T-cell (primary cell): ENCODE data around the gene ABCB11. TPM values are rescaled to one million over a fixed set of nuclear protein-coding genes. Genes with fewer than 3 reads are reported as not detected.

Source experiments
- ATAC-seq, 4 experiments: fragments of 200-7000 bp in 3 of 4; fragments of 150-1000 bp in 1 of 4; cut with Tn5 transposase; replicated peaks in 1 of 4; 1 replicate in 3 of 4; 2 replicates in 1 of 4; pipeline ENCODE4 v1.10.0; 2021; ENCODE audit warnings: moderate library complexity in 3 of 4, mild to moderate bottlenecking in 2 of 4, moderate number of reproducible peaks in 1 of 4
- CTCF ChIA-PET, 2 donors: fragments of 300-600 bp; sonication (Branson Sonifier 250); formaldehyde crosslinking; loops; one replicate each; lab custom pipeline; 2022; ENCODE audit warnings: antibody characterized with exemption in 2 of 2; lab: Charles Lee
- POLR2A ChIA-PET, 2 donors: fragments of 300-600 bp; sonication (Branson Sonifier 250); formaldehyde crosslinking; loops; one replicate each; lab custom pipeline; 2022; ENCODE audit warnings: antibody characterized with exemption in 2 of 2; lab: Charles Lee
- DNase-seq, 35 experiments: peaks; one replicate each; pipeline versions ENCODE4 v3.0.0 to v3.0.0-alpha.2; 2013 to 2023
- H3K27ac ChIP-seq: one replicate; pipeline ENCODE4 v1.5.1; 2013; ENCODE audit warnings: low read length
- H3K27me3 ChIP-seq, 2 experiments: replicated peaks in 1 of 2; 1 replicate in 1 of 2; 2 replicates in 1 of 2; pipeline versions ENCODE4 v1.6.1 to v1.7.0; 2013; ENCODE audit warnings: low read length in 1 of 2, mixed read lengths in 1 of 2; ENCODE audit not compliant: control insufficient read depth in 2 of 2, insufficient read depth in 2 of 2; ENCODE audit errors: extremely low read depth in 1 of 2
- H3K36me3 ChIP-seq, 2 donors: 1 replicate in 1 of 2; 2 replicates in 1 of 2; pipeline versions ENCODE4 v1.6.1 to v1.7.0; 2013; ENCODE audit warnings: low read length in 1 of 2; ENCODE audit not compliant: control insufficient read depth in 2 of 2, insufficient read depth in 1 of 2; ENCODE audit errors: extremely low read depth in 1 of 2
- H3K4me1 ChIP-seq, 2 experiments: 1 replicate in 1 of 2; 2 replicates in 1 of 2; pipeline versions ENCODE4 v1.6.1 to v1.7.0; 2013; ENCODE audit warnings: low read length in 2 of 2, mixed read lengths in 1 of 2; ENCODE audit not compliant: insufficient read depth in 2 of 2, control insufficient read depth in 1 of 2; ENCODE audit errors: extremely low read depth in 1 of 2
- H3K4me3 ChIP-seq, 2 donors: 1 replicate in 1 of 2; 2 replicates in 1 of 2; pipeline versions ENCODE4 v1.5.1 to v1.7.0; 2013; ENCODE audit warnings: mild to moderate bottlenecking in 2 of 2, low read length in 1 of 2, moderate library complexity in 1 of 2; ENCODE audit not compliant: control insufficient read depth in 1 of 2; ENCODE audit errors: extremely low read depth in 1 of 2
- H3K9me3 ChIP-seq: 2 replicates; pipeline ENCODE4 v1.7.0; 2013
- H3K27ac Mint-ChIP-seq, 2 donors: one replicate each; pipeline ENCODE4 v1.8.0; 2020 to 2021; ENCODE audit warnings: mild to moderate bottlenecking in 2 of 2, mixed read lengths in 2 of 2
- H3K27me3 Mint-ChIP-seq, 2 donors: one replicate each; pipeline ENCODE4 v1.8.0; 2021 to 2022; ENCODE audit warnings: mixed read lengths in 2 of 2
- H3K36me3 Mint-ChIP-seq: one replicate; pipeline ENCODE4 v1.8.0; 2021; ENCODE audit warnings: mixed read lengths
- H3K4me1 Mint-ChIP-seq, 3 donors: one replicate each; pipeline ENCODE4 v1.8.0; 2020 to 2022; ENCODE audit warnings: mixed read lengths in 3 of 3, mild to moderate bottlenecking in 1 of 3
- H3K4me3 Mint-ChIP-seq, 3 donors: one replicate each; pipeline ENCODE4 v1.8.0; 2020 to 2022; ENCODE audit warnings: mild to moderate bottlenecking in 3 of 3, mixed read lengths in 3 of 3, moderate library complexity in 3 of 3
- H3K9me3 Mint-ChIP-seq, 3 donors: one replicate each; pipeline ENCODE4 v1.8.0; 2020 to 2022; ENCODE audit warnings: mixed read lengths in 3 of 3
- WGBS: methylation state at CpG from one replicate; pipeline ENCODE4 v1.1.5; 2013; ENCODE audit warnings: missing lambda C conversion rate; ENCODE audit not compliant: insufficient coverage; 5-methylcytosine and 5-hydroxymethylcytosine counted together
- total RNA-seq, 35 experiments: library from RNA in 6 of 35; stranded (reverse) in 6 of 35; fragments of 120-200 nt in 1 of 35; gene quantifications; one replicate each; pipeline versions ENCODE4 v1.2.1 to v1.2.4 and lab custom pipeline; 2013 to 2026

The ABCB11 gene
- total RNA-seq, 5 donors from 2014 or later (not counting 1 experiment from before 2014, with no cell fraction given): 0.03 TPM; not detected in 3

DNA sequence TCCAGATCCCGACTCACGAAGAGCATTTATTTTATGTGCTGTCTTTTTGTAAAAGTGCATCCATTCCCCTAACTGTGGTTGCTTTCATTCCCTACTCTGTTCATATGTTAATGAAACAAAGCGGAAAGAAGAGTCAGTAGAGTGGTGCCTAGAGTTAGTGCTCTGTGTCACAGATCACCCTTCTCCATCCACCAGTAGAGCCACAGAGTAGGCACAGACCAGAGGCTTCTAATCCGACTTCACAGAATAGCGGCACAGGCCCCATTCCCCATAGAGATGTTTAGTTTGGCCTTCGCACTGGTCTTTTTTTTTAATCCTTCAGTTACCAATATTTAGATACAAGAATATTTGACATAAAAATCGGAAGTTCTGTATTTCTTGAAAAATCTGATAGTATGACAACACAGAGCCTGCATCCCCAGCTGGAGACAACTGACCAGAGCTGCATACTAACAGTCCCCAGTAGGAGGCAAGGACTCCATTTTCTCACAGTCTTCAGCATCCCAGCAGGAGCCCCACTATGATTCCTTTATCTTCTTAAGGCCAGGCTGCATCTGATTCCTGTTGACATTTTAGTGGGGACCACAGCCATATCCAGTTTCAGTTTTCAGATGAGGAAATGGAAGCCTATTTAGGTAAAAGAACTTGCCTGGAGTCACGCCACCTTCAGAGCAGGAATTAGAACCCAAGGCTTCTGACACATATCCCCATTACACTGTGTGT lies 123.0 kb downstream of the ABCB11 start:
- no peak overlapping the region for H3K27ac ChIP-seq
- ChIA-PET POLR2A (no interaction called here), CTCF (interaction anchor here in 1 of 2 donors (0.5 kb wide), 1 partner anchor 657 kb away, joined by 3 read pairs; no protein-coding TSS in a partner anchor)
- no peaks in the 10 kb centered on the region for H3K9me3 ChIP-seq
- H3K9me3 Mint-ChIP-seq: no peaks in the 10 kb centered on the region
- no peaks in the 10 kb centered on the region for H3K36me3 Mint-ChIP-seq
- H3K4me1 ChIP-seq: peaks cover 0 to 4% of the 10 kb centered on the region in 2 experiments
- H3K4me1 Mint-ChIP-seq: peaks cover 4 to 6% (median 6%) of the 10 kb centered on the region in 3 donors
- H3K4me3 ChIP-seq: no peak overlapping the region
- no peak for ATAC-seq
- no peaks in the 10 kb centered on the region for H3K36me3 ChIP-seq
- DNase-seq: no peak
- no peak overlapping the region for H3K27ac Mint-ChIP-seq
- H3K27me3 Mint-ChIP-seq: peaks cover 30% of the 10 kb centered on the region in 2 donors
- WGBS: no CpG with 5 or more reads among the region's 8 CpGs
- peaks cover 0 to 8% of the 10 kb centered on the region in 2 experiments for H3K27me3 ChIP-seq
- H3K4me3 Mint-ChIP-seq: no peak overlapping the region

DNA sequence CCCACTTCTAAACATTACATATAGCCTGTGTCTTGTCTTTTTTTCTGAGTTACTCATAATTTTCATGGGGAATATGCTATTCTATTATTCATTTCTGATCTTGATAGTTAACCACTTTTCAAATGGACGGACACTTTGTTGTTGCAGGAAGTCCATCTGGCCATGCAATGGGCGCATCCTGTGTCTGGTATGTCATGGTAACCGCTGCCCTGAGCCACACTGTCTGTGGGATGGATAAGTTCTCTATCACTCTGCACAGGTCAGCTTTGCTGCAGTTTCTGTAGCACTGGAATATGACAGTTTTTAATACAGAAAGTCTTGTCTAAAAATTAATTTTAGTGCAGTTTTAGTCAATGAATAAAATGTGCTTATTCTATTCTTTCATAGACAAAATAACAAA lies 126.8 kb downstream of the ABCB11 start:
- H3K36me3 ChIP-seq: no peaks in the 10 kb centered on the region
- ChIA-PET CTCF (no interaction called here), POLR2A (no interaction called here)
- Mint-ChIP-seq H3K27me3 (peaks cover 13% of the 10 kb centered on the region in 2 donors), H3K27ac (no peak overlapping the region), H3K36me3 (no peaks in the 10 kb centered on the region), H3K4me3 (no peak overlapping the region), H3K9me3 (no peaks in the 10 kb centered on the region), H3K4me1 (no peaks in the 10 kb centered on the region)
- DNase-seq: no peak
- no peaks in the 10 kb centered on the region for H3K27me3 ChIP-seq
- H3K4me3 ChIP-seq: no peak overlapping the region
- WGBS: 94% methylated on average over 2 of the region's 3 CpGs
- no peak for ATAC-seq
- H3K27ac ChIP-seq: no peak overlapping the region
- no peaks in the 10 kb centered on the region for H3K4me1 ChIP-seq
- no peaks in the 10 kb centered on the region for H3K9me3 ChIP-seq

DNA sequence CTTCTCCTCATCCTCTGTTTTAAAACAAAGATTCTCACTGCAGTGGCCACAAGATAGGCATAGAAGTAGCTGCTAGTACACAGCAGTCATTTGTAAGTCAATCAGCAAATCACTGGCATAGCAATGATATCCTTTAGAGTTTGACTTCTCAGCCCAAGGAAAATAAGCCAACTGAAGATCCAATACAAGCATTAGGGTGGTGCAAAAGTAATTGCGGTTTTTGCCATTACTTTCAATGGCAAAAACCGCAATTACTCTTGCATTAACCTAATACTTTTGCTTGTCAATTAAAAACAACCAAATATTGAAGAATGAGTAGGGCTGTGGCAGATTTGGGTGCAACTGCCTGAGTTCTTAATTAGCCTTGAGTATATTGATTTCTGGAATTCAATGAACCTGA lies 127.2 kb downstream of the ABCB11 start:
- no peaks in the 10 kb centered on the region for H3K9me3 Mint-ChIP-seq
- Histone ChIP-seq H3K27me3 (no peaks in the 10 kb centered on the region), H3K9me3 (no peaks in the 10 kb centered on the region), H3K36me3 (no peaks in the 10 kb centered on the region), H3K27ac (no peak overlapping the region), H3K4me3 (no peak overlapping the region), H3K4me1 (no peaks in the 10 kb centered on the region)
- peaks cover 13% of the 10 kb centered on the region in 2 donors for H3K27me3 Mint-ChIP-seq
- no peak overlapping the region for H3K4me3 Mint-ChIP-seq
- H3K27ac Mint-ChIP-seq: no peak overlapping the region
- CTCF ChIA-PET: no interaction called here
- DNase-seq: no peak
- POLR2A ChIA-PET: no interaction called here
- H3K36me3 Mint-ChIP-seq: no peaks in the 10 kb centered on the region
- ATAC-seq: no peak
- WGBS: no CpG with 5 or more reads among the region's 2 CpGs
- H3K4me1 Mint-ChIP-seq: no peaks in the 10 kb centered on the region

DNA sequence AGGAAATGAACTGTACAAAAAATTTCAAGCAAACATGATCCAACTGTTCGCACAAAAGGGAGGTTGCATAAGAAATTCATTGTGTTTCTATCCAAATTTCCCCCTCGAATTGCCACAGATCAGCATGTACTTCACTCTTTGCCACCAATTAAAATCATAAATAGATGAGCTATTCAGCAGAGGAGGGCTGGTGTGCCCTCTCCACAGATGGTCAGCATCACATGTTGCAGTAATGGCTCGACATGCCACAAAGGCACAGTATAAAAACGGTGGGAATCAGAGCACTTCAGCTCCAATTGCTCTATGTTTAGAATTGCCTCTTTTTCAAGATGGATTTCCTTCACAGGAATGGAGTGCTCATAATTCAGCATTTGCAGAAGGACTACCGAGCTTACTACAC lies 130.1 kb downstream of the ABCB11 start, which contains the start of gene G6PC2:
G6PC2 (plus strand) TSS at position 289 of the 400 bp plus-strand sequence; CDS start at position 330, 41 bp downstream.
- Histone ChIP-seq H3K9me3 (no peaks in the 10 kb centered on the region), H3K4me3 (no peak within 1 kb of the TSS), H3K4me1 (no peaks in the 10 kb centered on the region), H3K27me3 (no peaks in the 10 kb centered on the region), H3K27ac (no peak within 1 kb of the TSS), H3K36me3 (no peaks in the 10 kb centered on the region)
- ChIA-PET CTCF (interaction anchor here in 1 of 2 donors (0.7 kb wide), 1 partner anchor 564 kb away, joined by 3 read pairs; no protein-coding TSS in a partner anchor), POLR2A (no interaction called here)
- Mint-ChIP-seq H3K36me3 (no peaks in the 10 kb centered on the region), H3K9me3 (no peaks in the 10 kb centered on the region), H3K27me3 (peaks cover 4 to 7% of the 10 kb centered on the region in 2 donors), H3K4me1 (no peaks in the 10 kb centered on the region), H3K27ac (no peak within 1 kb of the TSS), H3K4me3 (no peak within 1 kb of the TSS)
- no peak for DNase-seq
- no peak for ATAC-seq
- WGBS: 91% methylated on average over 3 of the region's 5 CpGs

- no peaks in the 10 kb centered on the region for H3K9me3 ChIP-seq
- no peaks in the 10 kb centered on the region for H3K27me3 ChIP-seq
- no peak overlapping the region for H3K4me3 ChIP-seq
- POLR2A ChIA-PET: no interaction called here
- Mint-ChIP-seq H3K4me3 (no peak overlapping the region), H3K4me1 (no peaks in the 10 kb centered on the region), H3K27ac (no peak overlapping the region), H3K27me3 (peaks cover 4 to 10% of the 10 kb centered on the region in 2 donors), H3K36me3 (no peaks in the 10 kb centered on the region), H3K9me3 (no peaks in the 10 kb centered on the region)
- CTCF ChIA-PET: no interaction called here
- no peak overlapping the region for H3K27ac ChIP-seq
- no CpG with 5 or more reads among the region's 1 CpG for WGBS
- DNase-seq (no peak), ATAC-seq (no peak)
- H3K4me1 ChIP-seq: no peaks in the 10 kb centered on the region
- H3K36me3 ChIP-seq: no peaks in the 10 kb centered on the region
Observed at GRCh38 chr2:168897449-168897848, 133.7 kb downstream of the ABCB11 start.

DNA sequence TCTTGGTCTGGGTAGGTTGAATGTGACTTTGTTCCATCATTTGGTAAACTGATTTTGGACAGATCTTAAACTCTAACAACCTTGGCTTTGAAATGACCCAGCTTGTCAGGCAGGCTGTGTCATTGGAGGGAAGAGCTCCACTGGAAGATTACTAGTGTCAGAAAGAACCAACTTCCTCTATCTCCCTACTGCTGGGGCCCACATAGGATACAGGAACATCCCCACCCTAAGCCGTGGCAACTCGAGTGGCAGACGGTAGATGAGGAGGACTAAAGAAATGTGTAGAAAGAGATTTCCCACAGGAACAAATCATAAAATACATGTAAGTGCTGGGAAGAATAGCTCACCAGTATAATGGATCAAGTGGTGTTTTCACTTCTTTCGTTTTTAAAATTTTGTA lies 134.3 kb downstream of the ABCB11 start:
- DNase-seq (no peak), ATAC-seq (no peak)
- no peak overlapping the region for H3K4me3 Mint-ChIP-seq
- ChIA-PET POLR2A (no interaction called here), CTCF (no interaction called here)
- peaks cover 4 to 10% of the 10 kb centered on the region in 2 donors for H3K27me3 Mint-ChIP-seq
- H3K36me3 Mint-ChIP-seq: no peaks in the 10 kb centered on the region
- H3K36me3 ChIP-seq: no peaks in the 10 kb centered on the region
- H3K4me3 ChIP-seq: no peak overlapping the region
- WGBS: no CpG with 5 or more reads among the region's 4 CpGs
- H3K9me3 ChIP-seq: no peaks in the 10 kb centered on the region
- H3K9me3 Mint-ChIP-seq: no peaks in the 10 kb centered on the region
- no peaks in the 10 kb centered on the region for H3K4me1 Mint-ChIP-seq
- no peak overlapping the region for H3K27ac ChIP-seq
- H3K27me3 ChIP-seq: no peaks in the 10 kb centered on the region
- H3K4me1 ChIP-seq: no peaks in the 10 kb centered on the region
- H3K27ac Mint-ChIP-seq: no peak overlapping the region
